GM23248 (cell line): Measurements from ENCODE around the gene DPP10.
"Not testable (repeated sequence)": the region's sequence is repeated elsewhere in the genome, so short reads cannot be mapped to it uniquely, and the experiment has no call there.

Experiments
- EZH2 ChIP-seq: fragments of 200-600 bp; sonication (generic); IDR thresholded peaks from 2 replicates; pipeline ENCODE4 v1.6.1; 2018; ENCODE audit warnings: antibody characterized with exemption, mild to moderate bottlenecking; ENCODE audit not compliant: insufficient read depth, poor library complexity, severe bottlenecking
- EZH2phosphoT487 ChIP-seq: fragments of 200-600 bp; sonication (generic); IDR thresholded peaks from 2 replicates; pipeline ENCODE4 v1.6.1; 2018; ENCODE audit warnings: antibody characterized with exemption, moderate library complexity, mild to moderate bottlenecking, low read depth; ENCODE audit not compliant: insufficient read depth

GRCh38 chr2:114407353-114407752 lies 35.1 kb upstream of the DPP10 start:
- not testable (repeated sequence) for TF ChIP-seq EZH2, EZH2phosphoT487
